ENCODE results near the gene SLC12A3. TPM values are rescaled to one million over a fixed set of nuclear protein-coding genes. Genes with fewer than 3 reads are reported as not detected.
"Not testable (repeated sequence)": the region's sequence is repeated elsewhere in the genome, so short reads cannot be mapped to it uniquely, and the experiment has no call there.

The SLC12A3 gene
- total and polyA plus RNA-seq, 2 experiments from 2014 or later = not detected

DNA sequence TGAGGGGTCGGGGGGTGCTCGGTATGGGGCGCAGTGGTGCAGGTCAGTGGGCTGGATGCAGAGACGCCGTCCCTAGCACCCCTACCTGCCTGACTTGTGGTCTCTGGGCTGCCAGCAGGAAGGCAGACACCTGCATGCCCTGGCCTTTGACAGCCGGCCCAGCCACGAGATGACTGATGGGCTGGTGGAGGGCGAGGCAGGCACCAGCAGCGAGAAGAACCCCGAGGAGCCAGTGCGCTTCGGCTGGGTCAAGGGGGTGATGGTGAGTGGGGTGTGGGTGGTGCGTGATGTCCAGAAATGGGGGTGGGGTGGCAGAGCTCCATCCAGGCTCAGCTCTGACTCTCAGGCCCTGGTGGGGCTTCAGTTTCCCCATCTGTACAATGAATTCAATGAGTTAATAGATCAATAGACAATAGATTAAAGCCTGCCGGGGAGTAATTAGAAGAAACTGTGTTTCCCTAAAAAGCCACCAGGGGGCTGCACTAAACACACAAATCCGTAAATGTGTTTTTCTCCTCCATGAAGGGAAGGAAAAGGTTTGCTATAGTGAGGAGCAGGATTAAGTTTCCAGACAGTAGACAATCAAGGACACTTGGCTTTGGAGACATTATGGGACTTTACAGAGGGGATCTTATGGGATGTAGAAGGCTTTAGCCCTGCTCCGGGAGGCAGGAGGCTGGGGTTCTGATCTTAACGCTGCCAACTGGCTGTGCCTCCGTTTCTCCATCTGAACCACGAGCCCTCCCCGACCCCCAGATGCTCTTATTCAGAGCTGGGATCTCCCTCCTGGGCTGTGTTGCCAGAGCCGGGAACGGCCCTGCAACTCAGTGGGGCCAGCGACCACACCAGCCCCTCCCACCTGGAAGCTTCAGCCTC lies 2.2 kb downstream of the SLC12A3 start:
- Histone ChIP-seq H3K36me3 (no peaks in the 10 kb centered on the region), H3K27ac (no peak overlapping the region), H3K9me3 (ENCODE audit: low read depth) (no peaks in the 10 kb centered on the region), H3K4me1 (ENCODE audit: low read depth) (peaks cover 7% of the 10 kb centered on the region), H3K4me3 (no peak overlapping the region), H3K27me3 (no peaks in the 10 kb centered on the region)
- TF ChIP-seq, protein P1, sequence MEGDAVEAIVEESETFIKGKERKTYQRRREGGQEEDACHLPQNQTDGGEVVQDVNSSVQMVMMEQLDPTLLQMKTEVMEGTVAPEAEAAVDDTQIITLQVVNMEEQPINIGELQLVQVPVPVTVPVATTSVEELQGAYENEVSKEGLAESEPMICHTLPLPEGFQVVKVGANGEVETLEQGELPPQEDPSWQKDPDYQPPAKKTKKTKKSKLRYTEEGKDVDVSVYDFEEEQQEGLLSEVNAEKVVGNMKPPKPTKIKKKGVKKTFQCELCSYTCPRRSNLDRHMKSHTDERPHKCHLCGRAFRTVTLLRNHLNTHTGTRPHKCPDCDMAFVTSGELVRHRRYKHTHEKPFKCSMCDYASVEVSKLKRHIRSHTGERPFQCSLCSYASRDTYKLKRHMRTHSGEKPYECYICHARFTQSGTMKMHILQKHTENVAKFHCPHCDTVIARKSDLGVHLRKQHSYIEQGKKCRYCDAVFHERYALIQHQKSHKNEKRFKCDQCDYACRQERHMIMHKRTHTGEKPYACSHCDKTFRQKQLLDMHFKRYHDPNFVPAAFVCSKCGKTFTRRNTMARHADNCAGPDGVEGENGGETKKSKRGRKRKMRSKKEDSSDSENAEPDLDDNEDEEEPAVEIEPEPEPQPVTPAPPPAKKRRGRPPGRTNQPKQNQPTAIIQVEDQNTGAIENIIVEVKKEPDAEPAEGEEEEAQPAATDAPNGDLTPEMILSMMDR (IDR thresholded peaks at IDR 0.05; ENCODE audit: low read depth, low read length) = peak; percentile 69
- DNase-seq (ENCODE audit: low read depth in 1 of 2, low spot score in 1 of 2) = peak; percentile 70 to 80

DNA sequence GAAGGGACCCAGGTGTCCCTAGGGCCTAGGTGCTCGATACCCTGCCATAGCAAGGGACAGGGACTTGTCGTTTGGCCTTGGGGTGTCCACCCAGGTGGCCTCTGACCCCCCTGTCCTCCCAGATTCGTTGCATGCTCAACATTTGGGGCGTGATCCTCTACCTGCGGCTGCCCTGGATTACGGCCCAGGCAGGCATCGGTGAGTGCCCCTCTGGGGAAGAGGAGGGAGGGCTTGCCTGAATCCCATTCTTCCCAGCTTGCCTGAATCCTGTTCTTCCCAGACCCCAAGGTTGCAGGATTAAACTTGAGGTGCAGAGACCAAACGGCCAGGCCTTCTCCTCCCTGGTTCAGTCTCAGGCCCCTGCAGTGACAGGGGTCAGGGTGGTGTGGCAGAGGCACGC lies 3.2 kb downstream of the SLC12A3 start:
- H3K27me3 ChIP-seq = no peaks in the 10 kb centered on the region
- peaks cover 7% of the 10 kb centered on the region for H3K4me1 ChIP-seq (ENCODE audit: low read depth)
- no peaks in the 10 kb centered on the region for H3K9me3 ChIP-seq (ENCODE audit: low read depth)
- H3K36me3 ChIP-seq = no peaks in the 10 kb centered on the region
- TF ChIP-seq, protein P1 (IDR thresholded peaks at IDR 0.05; ENCODE audit: low read depth, low read length) = no peak
- DNase-seq (ENCODE audit: low read depth in 1 of 2, low spot score in 1 of 2) = no peak
- H3K27ac ChIP-seq = no peak overlapping the region
- no peak overlapping the region for H3K4me3 ChIP-seq

DNA sequence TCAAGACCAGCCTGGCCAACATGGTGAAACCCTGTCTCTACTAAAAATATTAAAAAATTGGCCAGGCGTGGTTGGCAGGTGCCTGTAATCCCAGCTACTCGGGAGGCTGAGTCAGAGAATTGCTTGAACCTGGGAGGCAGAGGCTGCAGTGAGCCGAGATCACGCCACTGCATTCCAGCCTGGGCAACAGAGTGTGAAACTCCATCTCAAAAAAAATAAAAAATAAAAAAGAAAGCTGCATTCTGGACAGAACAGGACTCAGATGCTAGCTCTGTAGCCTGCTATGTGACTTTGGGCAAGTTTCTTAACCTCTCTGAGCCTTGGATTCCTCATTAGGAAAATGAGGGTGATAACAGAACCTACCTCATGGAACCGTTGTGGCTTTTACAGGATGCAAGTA lies 3.8 kb downstream of the SLC12A3 start:
- not testable (repeated sequence) for H3K36me3 ChIP-seq; H3K4me1 ChIP-seq (ENCODE audit: low read depth); DNase-seq (ENCODE audit: low read depth in 1 of 2, low spot score in 1 of 2); H3K27ac ChIP-seq; H3K27me3 ChIP-seq; H3K9me3 ChIP-seq (ENCODE audit: low read depth); H3K4me3 ChIP-seq

DNA sequence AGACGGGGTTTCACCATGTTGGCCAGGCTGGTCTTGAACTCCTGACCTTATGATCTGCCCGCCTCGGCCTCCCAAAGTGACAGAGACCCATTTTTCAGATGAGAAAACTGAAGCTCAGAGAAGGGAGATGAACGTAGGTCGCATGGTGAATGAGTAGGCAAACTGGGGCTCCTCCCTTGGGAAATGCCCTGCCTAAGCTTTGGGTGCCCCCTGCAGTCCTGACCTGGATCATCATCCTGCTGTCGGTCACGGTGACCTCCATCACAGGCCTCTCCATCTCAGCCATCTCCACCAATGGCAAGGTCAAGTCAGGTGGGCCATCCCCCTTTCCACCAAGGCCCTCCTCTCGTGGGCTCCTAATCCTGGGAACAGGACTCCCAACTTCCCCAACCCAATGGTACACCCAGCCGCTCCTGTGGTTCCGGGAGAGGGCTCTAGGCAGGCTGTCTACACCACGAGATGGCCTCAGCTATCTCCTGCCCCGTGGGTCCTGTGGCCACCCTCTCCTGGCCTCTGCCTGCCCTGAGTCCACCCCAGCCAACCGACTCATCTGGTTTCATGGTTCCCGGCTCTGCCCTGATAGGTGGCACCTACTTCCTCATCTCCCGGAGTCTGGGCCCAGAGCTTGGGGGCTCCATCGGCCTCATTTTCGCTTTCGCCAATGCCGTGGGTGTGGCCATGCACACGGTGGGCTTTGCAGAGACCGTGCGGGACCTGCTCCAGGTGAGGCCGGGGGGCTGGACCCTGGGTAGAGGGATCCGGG lies 4.7 kb downstream of the SLC12A3 start:
- H3K4me1 ChIP-seq (ENCODE audit: low read depth) = peaks cover 4% of the 10 kb centered on the region
- TF ChIP-seq, protein P1 (IDR thresholded peaks at IDR 0.05; ENCODE audit: low read depth, low read length) = peak; percentile 19
- no peaks in the 10 kb centered on the region for H3K9me3 ChIP-seq (ENCODE audit: low read depth)
- peak in 1 of 2 donors; percentile 26 for DNase-seq (ENCODE audit: low read depth in 1 of 2, low spot score in 1 of 2)
- no peaks in the 10 kb centered on the region for H3K36me3 ChIP-seq
- no peaks in the 10 kb centered on the region for H3K27me3 ChIP-seq
- H3K4me3 ChIP-seq = no peak overlapping the region
- H3K27ac ChIP-seq = no peak overlapping the region

DNA sequence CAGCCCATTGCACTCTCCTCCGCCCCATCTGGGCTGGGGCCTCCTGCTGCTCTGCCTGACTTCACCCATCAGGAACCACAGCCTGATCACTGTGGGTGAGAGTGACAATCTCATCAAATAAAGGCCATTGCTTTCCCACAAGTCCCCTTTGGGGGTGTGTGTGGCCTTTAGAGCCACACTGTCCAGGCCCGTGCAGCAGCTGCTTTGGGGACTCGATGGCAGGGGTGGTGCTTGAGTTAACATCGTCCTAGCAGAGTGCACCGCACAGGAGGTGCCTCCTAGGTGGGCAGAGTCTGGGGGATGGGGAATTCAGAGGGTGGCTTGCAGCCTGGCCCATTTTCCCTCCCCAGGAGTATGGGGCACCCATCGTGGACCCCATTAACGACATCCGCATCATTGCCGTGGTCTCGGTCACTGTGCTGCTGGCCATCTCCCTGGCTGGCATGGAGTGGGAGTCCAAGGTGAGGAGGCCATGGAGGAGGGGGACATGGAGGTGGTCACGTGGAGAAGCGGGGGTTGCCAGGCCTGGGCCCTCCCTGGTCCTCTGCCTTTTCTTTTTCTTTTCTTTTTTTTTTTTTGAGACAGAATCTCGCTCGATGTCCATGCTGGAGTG lies 5.4 kb downstream of the SLC12A3 start:
- H3K27ac ChIP-seq = no peak overlapping the region
- no peak for DNase-seq (ENCODE audit: low read depth in 1 of 2, low spot score in 1 of 2)
- TF ChIP-seq, protein P1 (IDR thresholded peaks at IDR 0.05; ENCODE audit: low read depth, low read length) = no peak
- H3K36me3 ChIP-seq = no peaks in the 10 kb centered on the region
- peaks cover 5% of the 10 kb centered on the region for H3K4me1 ChIP-seq (ENCODE audit: low read depth)
- H3K9me3 ChIP-seq (ENCODE audit: low read depth) = no peaks in the 10 kb centered on the region
- no peaks in the 10 kb centered on the region for H3K27me3 ChIP-seq
- no peak overlapping the region for H3K4me3 ChIP-seq
